ENCODE data around the gene EVPLL. TPM values are rescaled to one million over a fixed set of nuclear protein-coding genes. Genes with fewer than 3 reads are reported as not detected.
"Not testable (repeated sequence)": the region's sequence is repeated elsewhere in the genome, so short reads cannot be mapped to it uniquely, and the experiment has no call there.

Gene EVPLL
- total RNA-seq, 2 experiments from 2014 or later = not detected

DNA sequence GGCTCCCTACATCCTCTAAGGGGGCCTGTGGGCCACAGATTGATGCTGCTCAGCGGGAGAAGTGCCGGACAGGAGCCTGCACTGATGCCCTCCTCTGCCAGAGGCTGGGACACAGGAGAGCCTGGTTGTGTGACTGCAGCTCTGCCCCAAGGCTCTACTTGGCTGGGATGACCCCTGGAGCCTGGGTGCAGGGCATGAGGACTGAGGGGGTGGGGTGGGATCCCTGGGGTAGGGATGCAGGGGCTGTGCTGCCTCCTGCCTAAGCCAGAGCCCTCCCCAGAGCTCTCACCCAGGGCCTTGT is 577 bp downstream of the EVPLL start:
- Histone ChIP-seq H4K20me1 (ENCODE audit: insufficient read depth, low read length) (no peaks in the 10 kb centered on the region), H2AFZ (ENCODE audit: low read length) (no peak overlapping the region), H3K4me1 (ENCODE audit: insufficient read depth, low read length, poor library complexity, severe bottlenecking) (no peaks in the 10 kb centered on the region), H3K27ac (ENCODE audit: low read depth, low read length, poor library complexity, severe bottlenecking) (no peak overlapping the region), H3K9me2 (ENCODE audit: insufficient read depth, low read length) (no peaks in the 10 kb centered on the region), H3K36me3 (ENCODE audit: insufficient read depth, low read length) (no peaks in the 10 kb centered on the region), H3K9me3 (ENCODE audit: low read length) (no peaks in the 10 kb centered on the region), H3K4me2 (ENCODE audit: low read length) (no peak overlapping the region), H3K79me2 (ENCODE audit: insufficient read depth, low read depth, low read length) (no peaks in the 10 kb centered on the region), H3K4me3 (ENCODE audit: low read depth, low read length, poor library complexity, severe bottlenecking) (no peak overlapping the region)
- BruUV-seq (replicated peaks) = no TSS peak
- CTCF ChIA-PET (ENCODE audit: unreplicated experiment) = no interaction called here
- POLR2A ChIA-PET = interaction anchor here (0.6 to 0.7 kb wide), 2 partner anchors 11 to 24 kb away, joined by 4 read pairs; no protein-coding TSS in a partner anchor
- intact Hi-C loops (cut with micrococcal nuclease; ENCODE audit: unreplicated experiment) = no loop called here
- DNase-seq (ENCODE audit: low spot score) = no peak
- no peak for TF ChIP-seq EZH2phosphoT487 (IDR thresholded peaks at IDR 0.05; ENCODE audit: borderline replicate concordance, low read depth, low read length)
- TF ChIP-seq, protein P1, sequence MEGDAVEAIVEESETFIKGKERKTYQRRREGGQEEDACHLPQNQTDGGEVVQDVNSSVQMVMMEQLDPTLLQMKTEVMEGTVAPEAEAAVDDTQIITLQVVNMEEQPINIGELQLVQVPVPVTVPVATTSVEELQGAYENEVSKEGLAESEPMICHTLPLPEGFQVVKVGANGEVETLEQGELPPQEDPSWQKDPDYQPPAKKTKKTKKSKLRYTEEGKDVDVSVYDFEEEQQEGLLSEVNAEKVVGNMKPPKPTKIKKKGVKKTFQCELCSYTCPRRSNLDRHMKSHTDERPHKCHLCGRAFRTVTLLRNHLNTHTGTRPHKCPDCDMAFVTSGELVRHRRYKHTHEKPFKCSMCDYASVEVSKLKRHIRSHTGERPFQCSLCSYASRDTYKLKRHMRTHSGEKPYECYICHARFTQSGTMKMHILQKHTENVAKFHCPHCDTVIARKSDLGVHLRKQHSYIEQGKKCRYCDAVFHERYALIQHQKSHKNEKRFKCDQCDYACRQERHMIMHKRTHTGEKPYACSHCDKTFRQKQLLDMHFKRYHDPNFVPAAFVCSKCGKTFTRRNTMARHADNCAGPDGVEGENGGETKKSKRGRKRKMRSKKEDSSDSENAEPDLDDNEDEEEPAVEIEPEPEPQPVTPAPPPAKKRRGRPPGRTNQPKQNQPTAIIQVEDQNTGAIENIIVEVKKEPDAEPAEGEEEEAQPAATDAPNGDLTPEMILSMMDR (conservative IDR thresholded peaks at IDR 0.05; ENCODE audit: low read length) = no peak

DNA sequence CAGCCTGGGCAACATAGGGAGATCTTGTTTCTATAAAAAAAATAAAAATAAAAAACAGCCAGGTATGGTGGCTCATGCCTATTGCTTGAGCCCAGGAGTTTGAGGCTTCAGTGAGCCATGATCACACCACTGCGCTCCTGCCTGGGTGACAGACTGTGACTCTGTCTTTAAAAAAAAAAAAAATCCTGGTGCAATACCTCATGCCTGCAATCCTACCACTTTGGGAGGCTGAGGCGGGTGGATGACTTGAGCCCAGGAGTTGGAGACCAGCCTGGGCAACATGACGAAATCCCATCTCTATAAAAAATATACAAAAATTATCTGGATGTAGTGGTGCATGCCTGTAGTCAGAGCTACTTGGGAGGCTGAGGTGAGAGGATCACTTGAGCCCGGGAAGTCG is 1.0 kb downstream of the EVPLL start:
- H3K79me2 ChIP-seq (ENCODE audit: insufficient read depth, low read depth, low read length); H3K9me3 ChIP-seq (ENCODE audit: low read length); H3K4me3 ChIP-seq (ENCODE audit: low read depth, low read length, poor library complexity, severe bottlenecking); H2AFZ ChIP-seq (ENCODE audit: low read length); H3K4me1 ChIP-seq (ENCODE audit: insufficient read depth, low read length, poor library complexity, severe bottlenecking); POLR2A ChIA-PET; CTCF ChIA-PET (ENCODE audit: unreplicated experiment); DNase-seq (ENCODE audit: low spot score); BruUV-seq (replicated peaks); H3K4me2 ChIP-seq (ENCODE audit: low read length); H3K9me2 ChIP-seq (ENCODE audit: insufficient read depth, low read length); intact Hi-C loops (cut with micrococcal nuclease; ENCODE audit: unreplicated experiment); H3K27ac ChIP-seq (ENCODE audit: low read depth, low read length, poor library complexity, severe bottlenecking); H3K36me3 ChIP-seq (ENCODE audit: insufficient read depth, low read length); H4K20me1 ChIP-seq (ENCODE audit: insufficient read depth, low read length): not testable (repeated sequence)

DNA sequence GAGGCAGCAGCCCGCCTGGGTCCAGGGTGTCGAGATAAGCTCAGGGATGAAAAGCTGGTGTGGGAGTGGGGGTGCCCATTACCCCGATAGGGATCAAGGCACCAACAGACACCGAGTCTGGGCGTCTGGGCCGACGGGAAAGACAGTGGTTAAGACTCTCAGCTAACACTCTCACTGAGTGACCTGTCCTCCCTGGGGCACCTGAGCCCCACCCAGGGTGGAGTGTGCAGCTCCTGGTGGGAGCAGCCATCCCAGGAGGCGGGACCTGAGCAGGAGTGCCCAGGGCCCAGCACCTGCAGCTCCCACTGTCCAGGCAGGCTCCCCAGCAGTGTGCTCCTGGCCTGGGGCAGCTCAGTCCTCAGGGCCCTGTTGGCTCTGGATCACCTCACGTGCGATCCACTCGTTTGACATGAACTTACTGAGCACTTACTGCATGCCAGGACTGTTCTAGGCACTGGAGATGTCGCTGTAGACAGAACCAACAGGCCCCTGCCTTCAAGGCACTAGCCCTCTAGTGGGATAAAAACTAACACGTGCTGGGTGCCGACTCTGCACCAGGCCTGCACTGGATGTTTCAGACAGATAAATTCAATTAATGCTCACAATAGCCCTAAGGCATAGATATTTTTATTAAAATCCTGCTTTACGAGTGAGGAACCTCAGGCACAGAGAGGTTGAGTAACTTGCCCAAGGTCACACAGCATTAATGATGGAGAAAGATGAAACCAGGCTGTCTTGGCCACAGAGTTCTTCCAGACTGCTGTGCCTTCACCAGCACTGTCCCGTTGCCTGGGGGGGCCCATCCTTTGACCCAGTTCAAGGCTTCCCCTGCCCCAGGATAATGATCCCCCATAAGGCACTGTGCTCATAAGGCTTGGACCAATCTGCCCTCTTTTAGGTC is 1.9 kb downstream of the EVPLL start:
- Histone ChIP-seq H3K4me1 (ENCODE audit: insufficient read depth, low read length, poor library complexity, severe bottlenecking) (no peaks in the 10 kb centered on the region), H2AFZ (ENCODE audit: low read length) (no peak overlapping the region), H3K4me3 (ENCODE audit: low read depth, low read length, poor library complexity, severe bottlenecking) (no peak overlapping the region), H3K9me3 (ENCODE audit: low read length) (no peaks in the 10 kb centered on the region), H3K9me2 (ENCODE audit: insufficient read depth, low read length) (no peaks in the 10 kb centered on the region), H3K27ac (ENCODE audit: low read depth, low read length, poor library complexity, severe bottlenecking) (no peak overlapping the region), H4K20me1 (ENCODE audit: insufficient read depth, low read length) (no peaks in the 10 kb centered on the region), H3K79me2 (ENCODE audit: insufficient read depth, low read depth, low read length) (no peaks in the 10 kb centered on the region), H3K4me2 (ENCODE audit: low read length) (no peak overlapping the region), H3K36me3 (ENCODE audit: insufficient read depth, low read length) (no peaks in the 10 kb centered on the region)
- BruUV-seq (replicated peaks) = no TSS peak
- intact Hi-C loops (cut with micrococcal nuclease; ENCODE audit: unreplicated experiment) = no loop called here
- TF ChIP-seq, protein P1 (conservative IDR thresholded peaks at IDR 0.05; ENCODE audit: low read length) = no peak
- TF ChIP-seq EZH2phosphoT487 (IDR thresholded peaks at IDR 0.05; ENCODE audit: borderline replicate concordance, low read depth, low read length) = no peak
- ChIA-PET POLR2A (no interaction called here), CTCF (ENCODE audit: unreplicated experiment) (interaction anchor here (0.6 kb wide), 1 partner anchor 212 kb away, joined by 8 read pairs; no protein-coding TSS in a partner anchor)
- DNase-seq (ENCODE audit: low spot score) = no peak

All from OCI-LY7 (cell line).